ENCODE data around the gene SLC26A11.
"Not testable (repeated sequence)": the region's sequence is repeated elsewhere in the genome, so short reads cannot be mapped to it uniquely, and the experiment has no call there.

The SLC26A11 gene

DNA sequence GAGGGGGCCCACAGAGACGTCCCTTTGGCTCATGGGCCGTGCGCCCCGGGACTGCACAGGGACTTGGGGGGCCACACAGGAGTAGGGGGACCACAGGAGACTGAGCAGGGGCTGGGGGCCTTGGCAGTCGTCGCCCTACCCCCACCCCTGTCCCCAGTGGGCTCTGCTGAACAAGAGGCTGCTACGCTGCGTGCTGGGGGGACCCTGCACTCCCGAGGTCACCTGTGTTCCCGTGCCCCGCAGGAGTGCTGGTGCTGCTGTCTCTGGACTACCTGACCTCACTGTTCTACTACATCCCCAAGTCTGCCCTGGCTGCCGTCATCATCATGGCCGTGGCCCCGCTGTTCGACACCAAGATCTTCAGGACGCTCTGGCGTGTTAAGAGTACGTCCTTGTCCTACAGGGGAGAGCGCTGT, 26.0 kb downstream of the SLC26A11 start:
- DNase-seq: no peak

DNA sequence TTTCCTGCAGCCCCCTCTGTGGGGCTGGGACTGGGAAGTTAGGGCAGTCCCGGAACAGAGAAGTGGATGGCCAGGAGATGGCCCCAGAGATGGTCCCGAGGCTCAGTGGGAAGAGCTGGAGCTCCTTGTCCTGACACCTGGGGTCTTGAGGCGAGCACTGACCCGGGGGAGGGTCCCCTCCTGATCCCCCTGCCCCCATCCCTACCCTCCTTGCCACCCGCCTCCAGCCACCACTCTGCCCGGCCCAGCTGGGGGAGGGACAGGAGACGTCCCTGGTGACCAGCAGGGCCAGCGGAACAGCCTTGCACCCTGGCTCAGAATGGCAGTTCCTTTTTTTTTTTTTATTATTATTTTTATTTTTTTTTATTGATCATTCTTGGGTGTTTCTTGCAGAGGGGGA, 26.5 kb downstream of the SLC26A11 start:
- DNase-seq: no peak

DNA sequence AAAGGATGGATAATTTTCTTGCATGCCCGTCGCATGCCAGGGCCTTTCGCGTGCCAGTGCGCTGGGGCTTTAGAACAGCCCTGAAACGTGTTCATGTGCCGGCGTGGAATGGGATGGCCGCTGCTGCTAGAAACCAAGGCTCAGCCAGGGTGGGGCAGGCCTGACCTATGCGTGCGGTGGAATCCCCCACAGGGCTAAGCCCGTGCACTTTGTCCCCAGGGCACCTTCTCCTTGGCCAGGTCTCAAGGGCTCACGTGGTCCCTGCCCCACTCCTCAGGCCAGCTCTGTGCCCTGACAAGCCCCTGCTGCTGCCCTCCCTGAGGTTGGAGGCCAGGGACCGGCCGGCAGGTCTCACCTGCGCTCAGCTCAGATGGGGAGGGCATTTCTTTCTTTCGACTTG, 27.3 kb downstream of the SLC26A11 start:
- no peak for DNase-seq

DNA sequence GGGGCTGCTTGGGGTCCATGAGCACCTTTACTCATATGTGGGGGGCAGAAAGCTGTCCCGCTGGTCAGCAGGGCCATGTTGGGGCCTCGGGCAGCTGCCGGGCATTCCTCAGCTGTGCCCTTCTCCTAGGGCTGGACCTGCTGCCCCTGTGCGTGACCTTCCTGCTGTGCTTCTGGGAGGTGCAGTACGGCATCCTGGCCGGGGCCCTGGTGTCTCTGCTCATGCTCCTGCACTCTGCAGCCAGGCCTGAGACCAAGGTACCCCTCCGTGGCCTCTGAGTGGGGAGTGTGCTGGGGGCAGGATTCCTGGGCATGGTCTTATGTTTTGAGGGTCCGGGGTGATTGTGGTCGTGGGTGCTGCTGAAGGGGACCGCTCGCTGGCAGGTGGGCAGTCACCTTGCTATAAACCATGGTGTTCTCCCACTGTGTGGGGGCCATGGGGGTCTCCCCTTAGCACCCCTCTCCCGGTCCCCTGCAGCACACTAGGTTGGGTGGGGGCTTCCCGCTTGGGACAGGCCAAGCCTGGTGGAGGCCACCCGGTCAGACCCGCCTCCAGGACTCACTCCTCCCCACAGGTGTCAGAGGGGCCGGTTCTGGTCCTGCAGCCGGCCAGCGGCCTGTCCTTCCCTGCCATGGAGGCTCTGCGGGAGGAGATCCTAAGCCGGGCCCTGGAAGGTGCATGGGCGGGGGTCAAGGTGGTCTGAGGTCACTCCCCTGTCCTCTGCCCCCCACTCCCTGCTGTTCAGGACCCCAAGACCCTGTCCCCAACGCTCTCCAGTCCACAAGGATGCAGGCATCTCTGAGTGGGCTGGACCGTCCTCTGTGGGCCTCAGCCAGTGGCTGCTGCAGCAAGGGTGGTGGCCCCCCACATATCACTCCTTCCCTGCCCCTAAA, 28.0 kb downstream of the SLC26A11 start:
- DNase-seq: no peak

DNA sequence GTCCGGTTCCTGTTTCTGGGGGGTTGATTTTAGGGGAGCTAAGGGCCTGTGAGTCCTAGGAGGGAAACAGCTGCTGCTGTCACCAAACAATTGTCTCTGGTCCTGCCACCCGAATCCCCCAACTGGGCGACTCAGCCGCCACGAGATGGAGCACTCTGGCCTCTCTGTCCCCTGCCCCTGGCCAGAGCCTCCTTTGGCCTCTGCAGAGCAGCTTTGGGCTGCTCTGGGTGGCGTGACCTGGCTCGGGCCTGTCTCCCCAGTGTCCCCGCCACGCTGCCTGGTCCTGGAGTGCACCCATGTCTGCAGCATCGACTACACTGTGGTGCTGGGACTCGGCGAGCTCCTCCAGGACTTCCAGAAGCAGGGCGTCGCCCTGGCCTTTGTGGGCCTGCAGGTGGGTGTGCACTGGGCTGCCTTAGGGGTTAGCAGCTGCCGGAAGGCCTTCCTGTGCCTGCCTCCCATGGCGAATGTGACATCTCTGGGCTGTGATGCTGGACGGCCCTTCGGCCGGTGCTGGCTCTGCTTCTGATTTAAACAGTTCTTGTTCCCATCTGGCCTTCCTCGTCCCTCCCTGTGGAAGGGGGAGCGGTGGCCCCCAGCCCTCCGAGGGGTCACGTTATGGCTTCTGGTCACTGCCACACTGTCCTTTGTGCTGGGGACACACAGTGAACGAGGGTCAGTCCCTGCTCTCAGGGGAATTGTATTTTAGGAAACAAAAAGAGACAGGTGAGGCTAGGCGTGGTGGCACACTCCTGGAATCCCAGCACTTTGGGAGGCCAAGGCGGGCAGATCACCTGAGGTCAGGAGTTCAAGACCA, 28.9 kb downstream of the SLC26A11 start:
- DNase-seq: no peak

DNA sequence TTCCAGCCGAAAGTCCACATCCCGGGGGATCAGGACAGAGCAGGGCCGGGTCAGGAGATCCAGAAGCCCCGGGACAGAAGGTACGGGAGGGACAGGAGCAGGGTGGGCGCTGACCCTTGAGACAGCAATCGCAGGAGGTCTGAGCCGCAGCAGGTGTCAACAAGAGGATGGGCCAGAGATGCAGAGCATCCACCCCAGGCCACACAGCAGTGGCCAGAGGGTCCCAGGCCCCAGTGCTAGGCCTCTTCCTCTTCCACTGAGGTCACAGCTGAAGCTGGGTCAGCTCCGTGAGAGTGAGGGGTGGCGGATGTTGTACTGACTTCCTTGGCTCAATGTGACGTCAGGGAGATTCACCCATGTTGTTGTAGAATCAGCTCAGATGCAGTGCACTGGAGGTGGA, 31.7 kb downstream of the SLC26A11 start:
- no peak for DNase-seq

DNA sequence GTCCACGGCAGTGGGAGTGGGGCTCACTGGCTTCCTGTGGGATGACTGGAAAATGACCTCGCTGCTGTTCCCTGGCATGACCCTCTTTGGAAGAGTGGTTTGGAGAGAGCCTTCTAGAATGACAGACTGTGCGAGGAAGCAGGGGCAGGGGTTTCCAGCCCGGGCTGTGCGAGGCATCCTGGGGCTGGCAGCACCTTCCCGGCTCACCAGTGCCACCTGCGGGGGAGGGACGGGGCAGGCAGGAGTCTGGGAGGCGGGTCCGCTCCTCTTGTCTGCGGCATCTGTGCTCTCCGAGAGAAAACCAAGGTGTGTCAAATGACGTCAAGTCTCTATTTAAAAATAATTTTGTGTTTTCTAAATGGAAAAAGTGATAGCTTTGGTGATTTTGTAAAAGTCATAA, 32.6 kb downstream of the SLC26A11 start:
- DNase-seq: peak; percentile 74

DNA sequence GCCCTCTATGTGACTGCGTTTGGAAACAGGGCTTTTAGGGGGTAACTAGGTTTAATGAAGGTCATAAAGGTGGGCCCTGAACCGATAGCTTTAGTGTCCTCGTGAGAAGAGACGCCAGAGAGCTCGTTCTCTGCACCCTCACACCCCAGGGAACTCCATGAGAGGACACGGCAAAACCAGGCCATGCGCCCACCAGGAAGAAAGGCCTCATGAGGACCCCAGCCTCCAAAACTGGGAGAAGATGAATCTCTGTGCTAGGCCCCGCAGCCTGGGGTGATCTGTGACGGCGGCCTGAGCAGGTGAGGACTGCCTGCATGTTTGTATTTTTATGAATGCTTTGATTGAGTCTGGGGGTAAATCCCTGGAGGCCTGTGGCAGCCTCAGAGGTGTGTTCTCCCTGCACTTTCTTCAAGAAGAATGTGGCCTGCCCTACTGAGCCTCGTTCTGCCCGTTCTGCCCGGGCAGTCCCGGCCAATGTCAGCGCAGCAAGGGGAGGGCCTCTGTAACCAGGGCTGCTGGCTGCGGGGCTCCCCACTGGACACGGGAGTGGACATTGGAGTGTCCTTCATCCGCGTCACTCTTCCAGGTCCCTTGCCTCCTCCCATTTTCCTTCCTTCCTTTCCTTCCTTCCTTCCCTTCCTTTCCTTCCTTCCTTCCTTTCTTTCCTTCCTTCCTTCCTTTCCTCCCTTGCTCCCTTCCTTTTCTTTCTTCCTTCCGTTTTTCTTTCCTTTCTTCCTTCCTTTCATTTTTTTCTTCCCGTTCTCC, 33.6 kb downstream of the SLC26A11 start:
- no peak for DNase-seq

DNA sequence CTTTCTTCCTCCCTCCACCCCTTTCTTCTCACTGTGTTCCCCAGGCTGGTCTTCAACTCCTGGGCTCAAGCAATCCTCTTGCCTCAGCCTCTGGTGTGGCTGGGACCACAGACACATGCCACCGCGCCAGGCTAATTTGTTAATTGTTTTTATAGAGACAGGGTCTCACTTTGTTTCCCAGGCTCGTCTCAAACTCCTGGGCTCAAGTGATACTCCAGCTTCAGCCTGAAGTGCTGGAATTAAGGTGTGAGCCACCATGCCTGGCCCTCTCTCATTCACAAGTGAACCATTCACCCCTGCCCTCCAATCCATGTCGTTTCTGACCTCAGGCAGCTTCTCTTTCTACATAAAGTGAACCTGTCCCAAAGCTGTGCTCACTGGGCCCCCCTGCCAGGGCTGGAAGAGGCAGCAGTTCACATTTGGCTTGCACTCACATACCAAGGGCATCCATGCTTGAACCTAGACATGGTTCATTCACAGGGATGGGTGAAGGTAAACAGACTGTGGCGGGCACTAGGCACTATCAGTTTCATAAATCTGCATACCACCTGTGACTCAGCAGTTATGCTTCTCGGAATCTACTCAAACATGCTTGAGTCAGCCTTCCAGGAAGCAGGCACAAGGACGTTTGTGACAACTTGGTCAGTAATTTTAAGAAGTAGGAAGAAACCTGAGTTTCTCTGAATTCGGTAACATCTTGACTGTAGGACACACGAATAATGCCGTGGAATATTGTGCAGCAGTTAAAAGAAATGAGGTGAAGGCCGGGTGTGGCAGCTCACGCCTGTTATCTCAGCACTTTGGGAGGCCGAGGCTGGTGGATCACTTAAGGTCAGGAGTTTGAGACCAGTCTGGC, 34.4 kb downstream of the SLC26A11 start:
- peak; percentile 97 for DNase-seq

DNA sequence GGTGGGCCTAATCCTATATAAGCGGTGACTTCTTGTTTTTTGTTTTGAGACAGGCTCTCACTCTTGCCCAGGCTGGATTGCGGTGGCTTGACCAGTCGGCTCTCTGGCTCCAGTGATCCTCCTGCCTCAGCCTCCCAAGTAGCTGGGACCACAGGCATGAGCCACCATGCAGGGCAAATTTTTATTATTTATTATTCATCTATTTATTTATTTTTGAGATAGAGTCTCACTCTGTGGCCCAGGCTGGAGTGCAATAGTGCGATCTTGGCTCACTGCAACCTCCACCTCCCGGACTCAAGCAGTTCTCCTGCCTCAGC, 35.8 kb downstream of the SLC26A11 start:
- DNase-seq: no peak

DNA sequence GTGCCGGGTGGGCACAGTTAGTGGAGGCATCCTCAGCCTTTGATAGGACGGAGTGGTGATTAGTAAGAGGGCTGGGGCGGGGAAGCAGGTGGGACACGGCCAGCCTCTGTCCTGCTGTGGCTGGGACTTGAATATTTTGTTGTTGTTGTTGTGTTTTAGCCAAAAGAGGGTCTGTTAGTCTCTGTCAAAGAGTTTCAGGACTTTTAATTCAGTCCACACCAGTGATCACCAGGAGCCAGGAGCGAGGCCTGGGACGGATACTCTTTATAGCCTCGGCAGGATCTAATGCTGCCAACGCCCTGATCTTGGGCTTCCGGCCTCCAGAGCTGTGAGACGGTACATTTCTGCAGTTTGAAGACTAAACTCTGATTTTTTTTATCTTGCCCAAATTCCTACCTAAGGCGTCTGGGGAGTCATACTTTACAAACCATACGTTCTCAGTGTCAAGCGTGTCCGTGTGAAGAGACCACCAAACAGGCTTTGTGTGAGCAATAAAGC, 37.5 kb downstream of the SLC26A11 start:
- peak; percentile 17 for DNase-seq

DNA sequence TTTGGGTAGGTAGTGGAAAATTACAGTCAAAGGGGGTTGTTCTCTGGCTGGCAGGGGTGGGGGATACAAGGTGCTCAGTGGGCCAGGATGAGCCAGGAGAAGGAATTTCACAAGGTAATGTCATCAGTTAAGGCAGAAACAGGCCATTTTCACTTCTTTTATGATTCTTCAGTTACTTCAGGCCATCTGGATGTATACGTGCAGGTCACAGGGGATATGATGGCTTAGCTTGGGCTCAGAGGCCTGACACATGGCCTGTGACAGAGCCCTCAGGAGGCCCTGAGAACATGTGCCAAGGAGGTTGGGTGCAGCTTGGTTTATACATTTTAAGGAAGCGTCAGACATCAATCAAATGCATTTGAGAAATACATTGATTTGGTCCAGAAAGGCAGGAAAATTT, 38.1 kb downstream of the SLC26A11 start:
- not testable (repeated sequence) for DNase-seq

DNA sequence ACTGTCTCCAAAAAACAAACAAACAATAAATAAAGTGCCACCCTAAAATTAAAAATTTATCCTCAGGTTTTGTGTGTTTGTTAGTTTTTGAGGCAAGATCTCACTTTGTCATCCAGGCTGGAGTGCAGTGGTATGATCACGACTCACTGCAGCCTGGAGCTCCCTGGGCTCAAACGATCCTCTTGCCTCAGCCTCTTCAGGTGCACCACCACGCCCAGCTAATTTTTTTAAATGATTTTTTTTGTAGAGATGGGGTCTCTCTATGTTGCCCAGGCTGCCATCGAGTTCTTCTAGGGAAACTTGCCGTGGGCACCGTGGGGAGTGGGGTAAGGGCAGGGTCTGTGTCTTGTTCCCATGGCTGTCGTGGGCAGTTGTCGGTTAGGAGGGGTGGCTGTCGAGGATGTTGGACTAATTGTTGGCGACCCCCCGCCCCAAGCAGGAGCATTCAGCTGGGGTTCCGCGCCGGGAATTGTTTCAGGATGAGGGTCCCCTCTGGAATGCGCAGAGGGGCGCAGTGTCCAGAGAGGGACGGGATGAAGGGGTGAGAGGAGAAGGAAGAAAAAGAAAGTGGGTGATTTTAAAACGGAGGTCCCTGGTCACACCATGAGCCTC, 39.3 kb downstream of the SLC26A11 start:
- peak; percentile 23 for DNase-seq

DNA sequence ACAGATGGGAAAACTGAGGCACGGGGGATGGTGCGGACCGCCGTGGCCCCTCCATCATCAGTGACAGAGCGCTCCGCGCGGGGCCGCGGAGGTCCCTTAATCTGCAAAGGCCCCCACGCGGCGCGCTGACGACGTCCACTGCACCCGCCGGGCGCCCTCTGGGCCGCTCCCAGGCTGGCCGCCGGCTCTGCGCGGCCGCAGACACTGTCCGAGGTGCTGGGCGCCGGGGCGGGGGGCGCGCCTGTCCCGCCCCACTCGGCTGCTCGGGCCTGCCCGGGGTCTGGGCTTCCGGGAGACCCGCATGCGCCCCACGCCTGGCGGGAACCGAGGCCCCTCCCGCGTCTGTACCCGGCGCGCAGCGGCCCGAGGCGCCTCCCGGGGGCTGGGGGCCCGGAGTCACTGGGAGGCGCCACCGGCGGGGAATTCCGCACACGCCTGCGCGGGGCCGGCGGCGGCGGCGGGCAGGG, 39.9 kb downstream of the SLC26A11 start:
- peak; percentile 48 for DNase-seq

DNA sequence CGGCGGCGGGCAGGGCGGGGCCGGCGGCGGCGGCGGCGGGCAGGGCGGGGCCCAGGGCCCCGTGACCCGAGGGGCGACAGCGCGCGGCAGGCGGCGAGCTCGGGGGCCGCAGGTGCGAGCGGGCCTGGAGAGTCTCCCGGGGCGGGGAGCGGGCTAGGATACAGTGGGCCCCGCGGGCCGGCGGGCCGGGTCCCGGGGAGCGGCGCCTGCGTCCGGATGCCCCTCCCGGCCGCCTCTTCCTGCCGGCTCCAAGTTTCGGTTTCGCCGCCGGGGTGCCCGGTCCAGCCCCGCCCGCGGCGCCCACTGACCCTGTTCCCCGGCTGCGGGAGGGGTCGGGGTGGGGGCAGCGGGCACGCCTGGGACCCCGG, 40.5 kb downstream of the SLC26A11 start, which contains the start of gene RNF213:
Gene RNF213 (plus strand): TSS at position 62 of the 368 bp plus-strand sequence. CDS start 2,830 bp downstream, outside the sequence.
- peak; percentile 29 for DNase-seq

DNA sequence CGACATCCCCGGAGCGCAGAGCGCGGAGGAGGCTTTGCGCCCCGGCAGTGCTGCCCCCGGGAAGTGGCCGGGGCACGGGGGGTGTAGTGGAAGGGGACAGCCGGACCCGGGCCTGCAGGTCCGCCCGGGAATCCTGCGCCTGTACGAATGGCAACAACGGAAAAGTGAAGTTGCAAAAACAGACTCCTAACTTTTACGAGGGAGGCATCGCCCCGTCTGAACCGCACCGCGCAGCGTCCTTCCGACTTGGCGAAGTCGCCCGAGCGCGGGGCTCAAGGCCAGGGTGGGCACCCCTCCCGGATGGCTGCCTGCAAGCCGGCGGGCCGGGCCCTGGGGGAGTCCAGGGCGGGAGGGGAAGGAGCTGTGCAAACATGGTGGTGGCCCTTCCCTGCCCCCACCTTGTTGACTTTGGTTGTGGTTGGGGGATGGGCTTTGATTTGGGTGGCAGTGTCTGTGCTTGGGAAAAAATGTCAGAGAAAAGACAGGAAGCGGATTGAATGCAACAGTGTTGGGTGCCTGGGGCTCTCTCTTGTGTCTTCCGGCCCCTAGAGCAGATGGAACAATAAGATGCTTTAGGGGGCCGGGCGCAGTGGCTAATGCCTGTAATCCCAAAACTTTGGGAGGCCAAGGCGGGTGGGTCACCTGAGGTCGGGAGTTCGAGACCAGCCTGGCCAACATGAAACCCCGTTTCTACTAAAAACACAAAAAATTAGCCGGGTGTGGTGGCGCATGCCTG, 41.1 kb downstream of the SLC26A11 start:
- peak; percentile 38 for DNase-seq

DNA sequence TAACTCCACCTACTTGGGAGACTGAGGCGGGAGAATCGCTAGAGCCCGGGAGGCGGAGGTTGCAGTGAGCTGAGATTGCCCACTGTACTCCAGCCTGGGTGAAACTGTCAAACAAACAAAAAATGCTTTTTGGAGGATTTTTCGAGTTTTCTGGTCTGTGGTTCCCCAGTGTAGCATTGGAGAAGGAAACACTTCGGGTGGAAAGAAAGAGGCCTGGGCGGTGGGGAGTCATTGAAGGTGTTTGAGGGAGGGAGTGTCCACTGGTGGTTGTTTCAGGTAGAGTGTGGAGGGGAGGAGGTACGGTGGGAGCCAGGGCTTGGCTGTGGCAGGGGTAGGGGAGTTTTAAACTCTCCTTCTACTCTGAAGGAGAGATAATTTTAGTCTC, 41.7 kb downstream of the SLC26A11 start:
- DNase-seq: no peak

DNA sequence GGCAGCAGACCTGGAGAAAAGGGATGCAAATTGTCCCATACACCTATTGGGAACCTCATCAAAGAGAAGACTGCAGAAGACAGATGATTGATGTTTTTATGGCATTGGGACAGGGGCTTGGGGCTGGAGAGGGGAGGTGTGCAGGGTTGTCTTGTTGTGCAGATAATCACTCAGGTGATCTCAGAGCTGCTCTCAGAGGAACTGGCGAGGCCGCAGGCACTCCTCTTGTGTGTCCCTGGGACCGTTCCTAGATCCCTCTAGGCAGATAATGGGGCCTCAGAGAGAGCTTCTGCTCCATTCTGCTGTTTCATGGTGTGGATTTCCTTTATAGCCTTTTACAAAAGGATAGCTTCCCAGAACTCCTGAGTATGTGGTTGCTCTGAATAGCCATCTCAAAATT, 42.1 kb downstream of the SLC26A11 start:
- no peak for DNase-seq

DNA sequence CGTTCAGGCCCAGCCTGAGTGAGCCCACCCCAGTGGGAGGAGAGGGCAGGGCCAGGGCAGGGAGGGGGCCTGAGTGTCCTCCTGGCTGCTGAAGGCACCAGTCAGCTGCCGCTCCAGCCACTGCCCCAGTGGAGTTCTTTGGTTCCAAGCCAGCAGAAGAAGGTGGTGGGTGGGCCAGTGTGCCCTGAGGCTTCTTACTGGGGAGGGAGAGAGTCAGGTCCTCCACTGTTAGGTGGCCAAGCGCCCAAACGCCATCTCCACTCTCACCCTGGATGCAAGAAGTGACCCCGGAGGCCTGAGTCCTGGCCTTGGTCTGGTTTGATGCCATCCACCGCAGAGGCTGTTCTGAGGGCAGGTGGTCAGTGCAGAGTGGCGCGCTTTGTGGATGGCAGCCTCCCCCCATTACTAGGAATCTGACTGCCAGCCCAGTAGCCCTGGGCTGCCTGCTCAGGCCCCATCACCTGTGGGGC, 42.6 kb downstream of the SLC26A11 start:
- DNase-seq: no peak

Data from hematopoietic multipotent progenitor cell treated with erythropoietin and hydrocortisone succinate and interleukin-3 and kit ligand, for 8 days (in vitro differentiated cells).